22Rv1 (cell line): ENCODE data around the gene MGAT5.

Experiments used
- CTCF ChIP-seq: fragments of 450-650 bp; IDR thresholded peaks from 2 replicates; pipeline ENCODE4 v1.5.1; 2017; ENCODE audit warnings: mild to moderate bottlenecking
- ZFX ChIP-seq: fragments of 450-650 bp; IDR thresholded peaks from 2 replicates; pipeline ENCODE4 v1.6.1; 2017; ENCODE audit warnings: antibody characterized with exemption, borderline replicate concordance

DNA sequence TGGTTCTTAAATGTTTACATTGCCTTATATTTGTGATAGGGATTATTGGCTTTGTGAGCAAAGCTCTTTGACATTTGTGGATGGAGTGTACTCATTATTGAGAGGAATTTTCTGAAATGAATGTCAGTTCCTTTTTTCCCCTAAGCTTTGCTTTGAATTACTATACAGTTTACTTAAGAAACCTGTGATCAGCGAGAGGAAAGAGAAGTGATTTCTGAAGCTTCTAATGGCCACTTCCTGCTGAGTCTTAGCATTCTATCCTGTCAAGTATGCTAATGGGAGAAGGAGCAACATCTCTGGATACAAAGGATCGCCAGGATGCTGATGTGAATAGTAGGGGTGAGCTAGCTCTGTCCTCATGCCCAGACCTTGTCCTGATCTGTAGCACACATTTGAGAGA lies 47.8 kb upstream of the MGAT5 start:
- TF ChIP-seq CTCF, result no peak
- no peak for TF ChIP-seq ZFX
